CD4-positive, alpha-beta T cell (primary cell): ENCODE measurements around the gene CPNE8. TPM values are rescaled to one million over a fixed set of nuclear protein-coding genes. Genes with fewer than 3 reads are reported as not detected.
A peak's percentile ranks its signal among the peaks of the same experiment; 100 is the strongest.

Source experiments
- ATAC-seq: fragments of 200-7000 bp; cut with Tn5 transposase; one replicate; pipeline ENCODE4 v1.10.0; 2022; ENCODE audit warnings: mild to moderate bottlenecking; ENCODE audit not compliant: poor library complexity
- CTCF ChIA-PET: fragments of 350-600 bp; sonication (Branson Sonifier 250); formaldehyde crosslinking; loops from one replicate; lab custom pipeline; 2021; ENCODE audit warnings: antibody characterized with exemption, inconsistent platforms; lab: Charles Lee
- POLR2A ChIA-PET: fragments of 350-600 bp; sonication (Branson Sonifier 250); formaldehyde crosslinking; loops from one replicate; lab custom pipeline; 2021; ENCODE audit warnings: antibody characterized with exemption, inconsistent platforms; lab: Charles Lee
- DNase-seq, 14 experiments: peaks; one replicate each; pipeline ENCODE4 v3.0.0-alpha.2; 2013 to 2020; ENCODE audit warnings: mixed read lengths in 2 of 14
- H3K27ac ChIP-seq, 2 donors: one replicate each; pipeline versions ENCODE4 v1.5.1 to v1.7.0; 2013; ENCODE audit warnings: low read length in 2 of 2, low read depth in 1 of 2, mild to moderate bottlenecking in 1 of 2
- H3K27me3 ChIP-seq, 2 experiments: 1 replicate in 1 of 2; 2 replicates in 1 of 2; pipeline versions ENCODE4 v1.6.1 to v1.7.0; 2013; ENCODE audit warnings: low read length in 2 of 2, control low read depth in 1 of 2, mild to moderate bottlenecking in 1 of 2, moderate library complexity in 1 of 2; ENCODE audit not compliant: insufficient read depth in 2 of 2, control insufficient read depth in 1 of 2
- H3K36me3 ChIP-seq: one replicate; pipeline ENCODE4 v1.6.1; 2013; ENCODE audit warnings: low read length, control low read depth; ENCODE audit not compliant: insufficient read depth
- H3K4me1 ChIP-seq: one replicate; pipeline ENCODE4 v1.6.1; 2013; ENCODE audit warnings: low read length, control low read depth; ENCODE audit not compliant: insufficient read depth
- H3K4me3 ChIP-seq: one replicate; pipeline ENCODE4 v1.5.1; 2013; ENCODE audit warnings: mild to moderate bottlenecking, low read length, moderate library complexity
- H3K9me3 ChIP-seq, 2 experiments: 1 replicate in 1 of 2; 2 replicates in 1 of 2; pipeline versions ENCODE4 v1.6.1 to v1.7.0; 2013; ENCODE audit warnings: low read length in 2 of 2, mild to moderate bottlenecking in 2 of 2, control low read depth in 1 of 2, moderate library complexity in 1 of 2; ENCODE audit not compliant: control insufficient read depth in 1 of 2, insufficient read depth in 1 of 2
- H3K27ac Mint-ChIP-seq: one replicate; pipeline ENCODE4 v1.8.0; 2020; ENCODE audit warnings: mixed read lengths
- H3K27me3 Mint-ChIP-seq: one replicate; pipeline ENCODE4 v1.8.0; 2021; ENCODE audit warnings: mixed read lengths
- H3K36me3 Mint-ChIP-seq: one replicate; pipeline ENCODE4 v1.8.0; 2021; ENCODE audit warnings: low read depth, mixed read lengths
- H3K4me1 Mint-ChIP-seq: one replicate; pipeline ENCODE4 v1.8.0; 2021; ENCODE audit warnings: low read depth, mixed read lengths
- H3K4me3 Mint-ChIP-seq: one replicate; pipeline ENCODE4 v1.8.0; 2020; ENCODE audit warnings: mild to moderate bottlenecking, mixed read lengths
- H3K9me3 Mint-ChIP-seq: one replicate; pipeline ENCODE4 v1.8.0; 2020; ENCODE audit warnings: mixed read lengths
- intact Hi-C, 2 experiments: fragments of 100-400 bp; cut with DNase I in 1 of 2; cut with micrococcal nuclease in 1 of 2; formaldehyde crosslinking; loops; one replicate each; pipeline versions ENCODE4 v1.15.1 to v1.9.0; 2023 to 2025; cut with DNase I, micrococcal nuclease
- polyA plus RNA-seq, 2 donors: library from polyadenylated mRNA; unstranded; fragments of 120-200 nt; gene quantifications; one replicate each; pipeline ENCODE4 v1.2.1, GENCODE V29; 2013
- total RNA-seq, 174 experiments: library from RNA in 2 of 174; stranded (reverse) in 2 of 174; gene quantifications; one replicate each; pipeline ENCODE4 v1.2.3 and lab custom pipeline; 2021 to 2026
- TF ChIP-seq, protein P1 (sequence below): fragments of 200-600 bp; IDR thresholded peaks from one replicate; pipeline ENCODE4 v1.8.0; 2022; ENCODE audit warnings: antibody characterized with exemption, mild to moderate bottlenecking

CPNE8 gene
- total RNA-seq (1 to 10 TPM; 2.7 to 3.6 TPM), total RNA-seq (lab: John Stamatoyannopoulos, UW) (0.40 to 13.4 (median 4.5) reads per million in 172 experiments)
- 4.9 TPM for polyA plus RNA-seq (2013, experiment 1 of 2)
- polyA plus RNA-seq (2013, experiment 2 of 2) = 3.7 TPM

DNA sequence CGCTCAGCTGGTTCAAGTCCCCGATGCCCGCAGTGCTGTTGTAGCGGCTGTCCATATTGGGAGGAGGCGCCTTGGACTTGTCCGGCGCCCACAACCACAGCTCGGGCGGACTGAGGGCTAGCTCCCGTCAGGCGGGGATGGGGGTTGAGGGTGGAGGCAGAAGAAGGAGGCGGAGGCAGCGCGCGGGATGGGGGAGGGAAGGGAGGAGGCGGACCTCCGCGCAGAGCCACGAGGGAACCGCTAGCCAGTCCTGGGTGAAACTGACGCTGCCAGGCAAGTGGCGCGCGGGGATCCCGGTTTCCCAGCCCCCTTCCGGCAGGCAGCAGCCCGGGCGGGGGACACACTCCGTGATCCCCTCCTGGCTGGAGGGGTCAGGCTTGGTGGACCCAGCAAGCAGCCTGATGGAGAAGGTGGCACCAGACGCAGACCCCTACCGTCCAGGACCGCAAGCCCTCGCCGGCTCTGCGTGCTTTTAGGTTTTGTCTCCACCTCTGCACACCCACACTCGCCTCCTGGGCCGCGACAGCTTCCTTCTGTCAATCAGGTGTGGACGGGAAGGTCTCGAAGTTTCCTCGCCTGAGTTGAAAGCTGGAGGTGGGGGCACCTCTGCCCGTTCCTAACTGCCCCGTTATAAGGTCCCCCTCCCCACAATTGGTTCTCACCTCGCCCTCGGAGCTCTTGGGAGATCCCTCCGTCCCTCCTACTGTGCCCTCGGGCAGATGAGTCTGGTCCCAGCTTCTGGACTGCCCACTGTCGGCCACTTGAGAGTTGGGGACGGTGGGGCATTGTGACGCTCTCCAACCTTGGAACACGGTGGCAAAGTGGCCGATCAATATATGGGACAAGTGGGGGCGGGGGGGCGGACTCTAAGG, at the start of gene CPNE8:
TSS of gene CPNE8 (minus strand) at position 112 of the 872 bp plus-strand sequence. CDS start at position 55, 57 bp downstream.
- Histone ChIP-seq H3K27me3 (peaks cover 0 to 8% of the 10 kb centered on the region in 2 experiments), H3K4me1 (peaks cover 8% of the 10 kb centered on the region), H3K9me3 (peaks cover 0 to 23% of the 10 kb centered on the region in 2 experiments), H3K27ac (peak within 1 kb of the TSS; percentile 32 to 68), H3K4me3 (peak within 1 kb of the TSS; percentile 88), H3K36me3 (no peaks in the 10 kb centered on the region)
- intact Hi-C loops = loop anchor here in 1 of 2 experiments (10.0 kb wide), 1 partner anchor 591 kb away; the partner anchor contains the start of gene ALG10B
- ATAC-seq (peak; percentile 46), DNase-seq (peak in 12 of 14 experiments; percentile 5 to 68 (median 28))
- peak within 1 kb of the TSS; percentile 94 for H3K4me3 Mint-ChIP-seq
- peaks cover 6% of the 10 kb centered on the region for H3K36me3 Mint-ChIP-seq
- POLR2A ChIA-PET = interaction anchor here (1.3 kb wide), 1 partner anchor 10 kb away, joined by 3 read pairs; no protein-coding TSS in a partner anchor
- CTCF ChIA-PET = interaction anchor here (1.0 kb wide), 1 partner anchor 589 kb away, joined by 3 read pairs; the partner anchor contains the start of gene ALG10B
- H3K27me3 Mint-ChIP-seq = peaks cover 23% of the 10 kb centered on the region
- H3K4me1 Mint-ChIP-seq = peaks cover 35% of the 10 kb centered on the region
- TF ChIP-seq, protein P1, sequence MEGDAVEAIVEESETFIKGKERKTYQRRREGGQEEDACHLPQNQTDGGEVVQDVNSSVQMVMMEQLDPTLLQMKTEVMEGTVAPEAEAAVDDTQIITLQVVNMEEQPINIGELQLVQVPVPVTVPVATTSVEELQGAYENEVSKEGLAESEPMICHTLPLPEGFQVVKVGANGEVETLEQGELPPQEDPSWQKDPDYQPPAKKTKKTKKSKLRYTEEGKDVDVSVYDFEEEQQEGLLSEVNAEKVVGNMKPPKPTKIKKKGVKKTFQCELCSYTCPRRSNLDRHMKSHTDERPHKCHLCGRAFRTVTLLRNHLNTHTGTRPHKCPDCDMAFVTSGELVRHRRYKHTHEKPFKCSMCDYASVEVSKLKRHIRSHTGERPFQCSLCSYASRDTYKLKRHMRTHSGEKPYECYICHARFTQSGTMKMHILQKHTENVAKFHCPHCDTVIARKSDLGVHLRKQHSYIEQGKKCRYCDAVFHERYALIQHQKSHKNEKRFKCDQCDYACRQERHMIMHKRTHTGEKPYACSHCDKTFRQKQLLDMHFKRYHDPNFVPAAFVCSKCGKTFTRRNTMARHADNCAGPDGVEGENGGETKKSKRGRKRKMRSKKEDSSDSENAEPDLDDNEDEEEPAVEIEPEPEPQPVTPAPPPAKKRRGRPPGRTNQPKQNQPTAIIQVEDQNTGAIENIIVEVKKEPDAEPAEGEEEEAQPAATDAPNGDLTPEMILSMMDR = no peak
- H3K9me3 Mint-ChIP-seq = no peaks in the 10 kb centered on the region
- H3K27ac Mint-ChIP-seq = peak within 1 kb of the TSS; percentile 78

DNA sequence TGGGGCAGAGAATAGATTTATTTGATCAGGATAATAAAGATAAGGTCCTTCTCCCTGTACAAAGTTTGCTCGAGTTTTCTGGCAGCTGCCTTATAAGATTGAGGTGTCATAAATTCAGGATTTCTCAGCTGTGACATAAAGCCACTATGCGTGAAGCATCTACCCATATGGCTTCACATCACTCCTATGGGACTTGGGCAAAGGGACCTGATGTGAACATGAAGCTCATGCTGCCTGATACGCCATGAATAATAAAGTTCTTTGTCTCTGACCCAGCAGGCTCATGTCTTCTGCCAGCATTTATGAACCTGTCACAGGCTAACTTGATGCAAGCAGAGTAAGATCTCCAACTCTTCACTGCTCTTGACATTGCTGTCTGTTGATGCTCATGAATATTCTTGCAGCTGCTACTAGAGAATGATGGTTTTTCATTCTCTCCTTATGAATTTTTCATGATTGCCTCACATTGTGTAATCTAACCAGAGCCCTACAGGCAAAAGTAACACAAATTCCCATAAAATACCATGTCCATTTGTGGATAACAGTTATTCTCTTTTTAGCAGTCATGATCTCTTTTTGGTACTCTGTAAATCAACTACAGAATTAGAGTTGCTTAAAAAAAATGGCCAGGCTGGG, 49.0 kb upstream of the CPNE8 start:
- DNase-seq (no peak), ATAC-seq (no peak)
- TF ChIP-seq, protein P1 = no peak
- no peak overlapping the region for H3K4me3 ChIP-seq
- Mint-ChIP-seq H3K4me3 (no peak overlapping the region), H3K27ac (no peak overlapping the region), H3K4me1 (no peaks in the 10 kb centered on the region), H3K27me3 (no peaks in the 10 kb centered on the region), H3K36me3 (no peaks in the 10 kb centered on the region), H3K9me3 (peaks cover under 1% of the 10 kb centered on the region)
- intact Hi-C loops = no loop called here
- no peaks in the 10 kb centered on the region for H3K36me3 ChIP-seq
- H3K9me3 ChIP-seq = peaks cover 0 to 11% of the 10 kb centered on the region in 2 experiments
- no peak overlapping the region for H3K27ac ChIP-seq
- CTCF ChIA-PET = no interaction called here
- no peaks in the 10 kb centered on the region for H3K27me3 ChIP-seq
- no peaks in the 10 kb centered on the region for H3K4me1 ChIP-seq
- POLR2A ChIA-PET = no interaction called here

DNA sequence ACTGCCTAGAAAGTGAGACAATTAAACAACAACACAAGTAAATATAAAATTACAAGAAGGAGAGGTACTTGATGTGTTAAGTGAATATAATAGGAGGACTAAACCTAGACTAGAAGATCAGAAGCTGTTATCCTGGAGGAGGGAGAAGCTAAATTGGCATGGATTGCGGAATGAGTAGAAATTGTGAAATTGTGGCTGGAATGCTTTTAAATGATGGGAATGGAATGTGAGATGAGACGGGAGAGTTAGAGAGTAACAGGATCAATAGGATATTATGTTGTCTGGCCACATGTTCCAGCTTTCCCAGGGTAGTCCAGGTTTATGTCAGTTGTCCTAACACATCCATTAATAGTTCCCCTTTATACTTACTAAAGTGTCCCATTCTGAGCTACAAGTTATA, 44.0 kb upstream of the CPNE8 start:
- ChIA-PET CTCF (no interaction called here), POLR2A (no interaction called here)
- no peak for ATAC-seq
- Histone ChIP-seq H3K9me3 (no peaks in the 10 kb centered on the region), H3K4me3 (no peak overlapping the region), H3K4me1 (no peaks in the 10 kb centered on the region), H3K27ac (no peak overlapping the region), H3K27me3 (no peaks in the 10 kb centered on the region), H3K36me3 (no peaks in the 10 kb centered on the region)
- no peaks in the 10 kb centered on the region for H3K4me1 Mint-ChIP-seq
- intact Hi-C loops = no loop called here
- H3K4me3 Mint-ChIP-seq = no peak overlapping the region
- DNase-seq = no peak
- TF ChIP-seq, protein P1 = no peak
- no peak overlapping the region for H3K27ac Mint-ChIP-seq
- H3K36me3 Mint-ChIP-seq = no peaks in the 10 kb centered on the region
- peaks cover 10% of the 10 kb centered on the region for H3K9me3 Mint-ChIP-seq
- no peaks in the 10 kb centered on the region for H3K27me3 Mint-ChIP-seq
